Astrocyte (in vitro differentiated cells and primary cell): ENCODE measurements around the gene TCEANC2. TPM values are rescaled to one million over a fixed set of nuclear protein-coding genes. Genes with fewer than 3 reads are reported as not detected.

Experiments
- DNase-seq: peaks from one replicate; pipeline ENCODE4 v3.0.0-alpha.2; 2010; ENCODE audit warnings: low read depth
- FAIRE-seq: peaks from 2 replicates; lab custom pipeline; 2011; peaks lifted over from hg19 to GRCh38; lab: Jason Lieb, UNC
- H2AFZ ChIP-seq: 2 replicates; pipeline ENCODE4 v1.6.0; 2012; ENCODE audit warnings: low read depth, low read length, inconsistent platforms
- H3K27ac ChIP-seq: 2 replicates; pipeline ENCODE4 v1.5.1; 2011; ENCODE audit warnings: low read depth, low read length, inconsistent platforms
- H3K27me3 ChIP-seq: 2 replicates; pipeline ENCODE4 v1.6.0; 2011; ENCODE audit warnings: low read length, inconsistent platforms; ENCODE audit not compliant: insufficient read depth
- H3K36me3 ChIP-seq: 2 replicates; pipeline ENCODE4 v1.5.1; 2011; ENCODE audit warnings: low read length, inconsistent platforms; ENCODE audit not compliant: insufficient read depth
- H3K4me1 ChIP-seq: 2 replicates; pipeline ENCODE4 v1.5.1; 2011; ENCODE audit warnings: low read length, inconsistent platforms; ENCODE audit not compliant: insufficient read depth
- H3K4me2 ChIP-seq: 2 replicates; pipeline ENCODE4 v1.6.0; 2012; ENCODE audit warnings: low read length, inconsistent platforms
- H3K4me3 ChIP-seq: 2 replicates; pipeline ENCODE4 v1.5.1; 2011; ENCODE audit warnings: low read depth, mild to moderate bottlenecking, low read length, inconsistent platforms; ENCODE audit not compliant: insufficient read depth
- H3K79me2 ChIP-seq: 2 replicates; pipeline ENCODE4 v1.6.0; 2012; ENCODE audit warnings: mild to moderate bottlenecking, low read length, inconsistent platforms; ENCODE audit not compliant: insufficient read depth
- H3K9ac ChIP-seq: 2 replicates; pipeline ENCODE4 v1.6.0; 2012; ENCODE audit warnings: mild to moderate bottlenecking, low read length, inconsistent platforms
- H3K9me3 ChIP-seq: 2 replicates; pipeline ENCODE4 v1.5.1; 2012; ENCODE audit warnings: low read depth, mild to moderate bottlenecking, low read length, inconsistent platforms; ENCODE audit not compliant: insufficient read depth
- H4K20me1 ChIP-seq: 2 replicates; pipeline ENCODE4 v1.6.0; 2012; ENCODE audit warnings: low read length, inconsistent platforms; ENCODE audit not compliant: insufficient read depth
- H3K27ac Mint-ChIP-seq: one replicate; pipeline ENCODE4 v1.8.0; 2021; ENCODE audit warnings: mild to moderate bottlenecking, mixed read lengths; ENCODE audit not compliant: unreplicated experiment
- H3K27me3 Mint-ChIP-seq: one replicate; pipeline ENCODE4 v1.8.0; 2021; ENCODE audit warnings: low read depth, mixed read lengths; ENCODE audit not compliant: unreplicated experiment
- H3K36me3 Mint-ChIP-seq: one replicate; pipeline ENCODE4 v1.8.0; 2021; ENCODE audit warnings: low read depth, mixed read lengths; ENCODE audit not compliant: unreplicated experiment
- H3K4me1 Mint-ChIP-seq: one replicate; pipeline ENCODE4 v1.8.0; 2021; ENCODE audit warnings: low read depth, mixed read lengths; ENCODE audit not compliant: unreplicated experiment
- H3K4me3 Mint-ChIP-seq: one replicate; pipeline ENCODE4 v1.8.0; 2021; ENCODE audit warnings: mild to moderate bottlenecking, moderate library complexity, mixed read lengths; ENCODE audit not compliant: unreplicated experiment
- H3K9me3 Mint-ChIP-seq: one replicate; pipeline ENCODE4 v1.8.0; 2021; ENCODE audit warnings: mild to moderate bottlenecking, mixed read lengths; ENCODE audit not compliant: unreplicated experiment
- CTCF ChIP-seq: IDR thresholded peaks from 2 replicates; pipeline ENCODE4 v1.5.1; 2011; ENCODE audit warnings: low read depth, mild to moderate bottlenecking, inconsistent platforms, low read length, moderate library complexity; ENCODE audit not compliant: insufficient read depth
- EZH2 ChIP-seq: IDR thresholded peaks from 2 replicates; pipeline ENCODE4 v1.6.1; 2012; ENCODE audit warnings: mild to moderate bottlenecking, low read length, inconsistent platforms; ENCODE audit not compliant: insufficient read depth
- total RNA-seq: library from RNA; stranded (reverse); gene quantifications from 2 replicates; pipeline ENCODE4 v1.2.1, GENCODE V29; 2021

TCEANC2 gene
- total RNA-seq, 1 donor from 2014 or later = 4.6 TPM

GRCh38 chr1:54135436-54136120 is 82.2 kb downstream of the TCEANC2 start:
- H3K27me3 Mint-ChIP-seq = peaks cover 7% of the 10 kb centered on the region
- Histone ChIP-seq H3K36me3 (no peaks in the 10 kb centered on the region), H3K4me2 (peak overlapping the region; percentile 31), H2AFZ (no peak overlapping the region), H3K27me3 (no peaks in the 10 kb centered on the region), H3K9ac (peak overlapping the region; percentile 75), H3K4me3 (no peak overlapping the region), H3K27ac (peak overlapping the region; percentile 76), H3K9me3 (no peaks in the 10 kb centered on the region), H3K79me2 (no peaks in the 10 kb centered on the region), H4K20me1 (no peaks in the 10 kb centered on the region), H3K4me1 (peaks cover 31% of the 10 kb centered on the region)
- H3K9me3 Mint-ChIP-seq = peaks cover 3% of the 10 kb centered on the region
- TF ChIP-seq EZH2 (no peak), CTCF (no peak)
- FAIRE-seq (no peak), DNase-seq (peak; percentile 70)
- peak overlapping the region; percentile 90 for H3K27ac Mint-ChIP-seq
- peak overlapping the region; percentile 50 for H3K4me3 Mint-ChIP-seq
- H3K36me3 Mint-ChIP-seq = no peaks in the 10 kb centered on the region
- H3K4me1 Mint-ChIP-seq = peaks cover 25% of the 10 kb centered on the region

- Histone ChIP-seq H3K27me3 (no peaks in the 10 kb centered on the region), H3K4me1 (peaks cover 31% of the 10 kb centered on the region), H3K9me3 (no peaks in the 10 kb centered on the region), H3K9ac (peak overlapping the region; percentile 75), H3K36me3 (no peaks in the 10 kb centered on the region), H2AFZ (peak overlapping the region; percentile 19), H3K79me2 (no peaks in the 10 kb centered on the region), H3K27ac (peak overlapping the region; percentile 76), H3K4me2 (peak overlapping the region; percentile 31), H3K4me3 (no peak overlapping the region), H4K20me1 (no peaks in the 10 kb centered on the region)
- Mint-ChIP-seq H3K9me3 (peaks cover 3% of the 10 kb centered on the region), H3K36me3 (no peaks in the 10 kb centered on the region), H3K4me1 (peaks cover 25% of the 10 kb centered on the region), H3K27me3 (peaks cover 8% of the 10 kb centered on the region), H3K4me3 (peak overlapping the region; percentile 47), H3K27ac (peak overlapping the region; percentile 90)
- no peak for DNase-seq
- TF ChIP-seq CTCF (no peak), EZH2 (no peak)
- FAIRE-seq = no peak
Measured at GRCh38 chr1:54136269-54136896, 83.0 kb downstream of the TCEANC2 start.
